Measurements from ENCODE around the gene SIRPB2. TPM values are rescaled to one million over a fixed set of nuclear protein-coding genes. Genes with fewer than 3 reads are reported as not detected.

Gene SIRPB2
- total and polyA plus RNA-seq, 2 of the 8 experiments (the other 6 are each of a cell fraction or from before 2014, with no cell fraction given), result 0.28 TPM; not detected in 1

- TF ChIP-seq CTCF (IDR thresholded peaks at IDR 0.05; ENCODE audit: control extremely low read depth in 1 of 3, insufficient read depth in 1 of 3, low read depth in 1 of 3, low read length in 3 of 3), result no peak
These were observed 44.4 kb upstream of the SIRPB2 start (continued) for GRCh38 chr20:1535420-1536175.

Data from H1 (cell line).